Breast epithelium (tissue), 4 donors: ENCODE measurements around the gene C11orf42. TPM values are rescaled to one million over a fixed set of nuclear protein-coding genes. Genes with fewer than 3 reads are reported as not detected.

Experiments
- DNase-seq, 2 donors: peaks; one replicate each; pipeline ENCODE4 v3.0.0-alpha.2; 2019; ENCODE audit warnings: low spot score in 2 of 2
- H3K27ac ChIP-seq, 2 donors: fragments of 200-600 bp; sonication (generic) in 1 of 2; one replicate each; pipeline ENCODE4 v1.5.1; 2016 to 2019; ENCODE audit warnings: mild to moderate bottlenecking in 1 of 2
- H3K27me3 ChIP-seq, 2 donors: fragments of 200-600 bp; sonication (generic) in 1 of 2; one replicate each; pipeline versions ENCODE4 v1.5.1 to v1.6.0; 2017 to 2019; ENCODE audit warnings: control low read depth in 1 of 2, mild to moderate bottlenecking in 1 of 2
- H3K36me3 ChIP-seq: fragments of 200-600 bp; one replicate; pipeline ENCODE4 v1.5.1; 2019
- H3K4me1 ChIP-seq, 2 donors: fragments of 200-600 bp; sonication (generic); one replicate each; pipeline ENCODE4 v1.5.1; 2016 to 2019; ENCODE audit warnings: control low read depth in 1 of 2
- H3K4me3 ChIP-seq, 3 donors: fragments of 200-600 bp; sonication (generic); 1 replicate in 2 of 3; 2 replicates in 1 of 3; pipeline ENCODE4 v1.5.1; 2016 to 2019; ENCODE audit warnings: mild to moderate bottlenecking in 3 of 3, moderate library complexity in 2 of 3
- H3K9me3 ChIP-seq, 2 donors: fragments of 200-600 bp; sonication (generic) in 1 of 2; one replicate each; pipeline ENCODE4 v1.5.1; 2016 to 2019; ENCODE audit warnings: control low read depth in 1 of 2
- CTCF ChIP-seq, 3 donors: fragments of 450-650 bp; IDR thresholded peaks; one replicate each; pipeline ENCODE4 v1.5.1; 2016 to 2017; ENCODE audit warnings: antibody characterized with exemption in 3 of 3, mild to moderate bottlenecking in 3 of 3, moderate library complexity in 3 of 3
- POLR2A ChIP-seq: fragments of 450-650 bp; IDR thresholded peaks from one replicate; pipeline ENCODE4 v1.6.1; 2016; ENCODE audit warnings: antibody characterized with exemption, mild to moderate bottlenecking, moderate library complexity
- POLR2AphosphoS5 ChIP-seq, 3 donors: sonication (generic); formaldehyde crosslinking; IDR thresholded peaks; one replicate each; pipeline ENCODE4 v1.6.1; 2017; ENCODE audit warnings: antibody characterized with exemption in 3 of 3
- intact Hi-C: fragments of 100-400 bp; cut with DNase I; formaldehyde crosslinking; loops from one replicate; pipeline ENCODE4 v1.15.1; 2023; ENCODE audit warnings: low total_unique reads
- total RNA-seq, 3 donors: library from RNA; depleted of rRNA; stranded (reverse); fragments of >200 nt; gene quantifications; one replicate each; pipeline ENCODE4 v1.1.0, GENCODE V29; 2016

C11orf42 gene
- total RNA-seq, 3 donors from 2014 or later = not detected

GRCh38 chr11:6194065-6194581 lies 11.2 kb upstream of the C11orf42 start:
- Histone ChIP-seq H3K9me3 (no peaks in the 10 kb centered on the region), H3K4me3 (no peak overlapping the region), H3K27me3 (no peaks in the 10 kb centered on the region), H3K27ac (no peak overlapping the region), H3K36me3 (no peaks in the 10 kb centered on the region), H3K4me1 (no peaks in the 10 kb centered on the region)
- DNase-seq = no peak
- TF ChIP-seq CTCF (IDR thresholded peaks at IDR 0.05) (no peak), POLR2AphosphoS5 (IDR thresholded peaks at IDR 0.05) (no peak), POLR2A (no peak)
- intact Hi-C loops = no loop called here

DNA sequence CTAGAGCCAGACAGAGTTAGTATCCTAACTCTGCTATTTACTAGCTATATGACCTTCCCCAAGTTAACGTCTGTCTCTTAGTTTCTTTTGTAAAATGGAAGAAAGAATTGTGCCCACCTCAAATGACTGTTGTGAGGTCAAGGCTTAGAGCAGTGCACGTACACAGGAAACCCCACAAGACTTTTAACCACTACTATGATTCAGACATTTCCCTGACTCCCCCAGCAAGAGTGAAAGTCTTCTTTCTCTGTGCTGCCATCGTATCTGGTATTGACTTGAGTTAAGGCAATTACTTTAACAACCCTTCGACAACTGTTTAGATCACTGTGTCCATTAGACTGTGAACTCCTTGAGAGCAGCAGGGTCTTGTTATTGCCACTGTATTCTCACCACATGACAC lies 9.0 kb upstream of the C11orf42 start:
- Histone ChIP-seq H3K9me3 (no peaks in the 10 kb centered on the region), H3K36me3 (no peaks in the 10 kb centered on the region), H3K4me3 (no peak overlapping the region), H3K27ac (no peak overlapping the region), H3K4me1 (no peaks in the 10 kb centered on the region), H3K27me3 (no peaks in the 10 kb centered on the region)
- DNase-seq = no peak
- intact Hi-C loops = no loop called here
- TF ChIP-seq POLR2AphosphoS5 (IDR thresholded peaks at IDR 0.05) = no peak
- TF ChIP-seq POLR2A = no peak
- TF ChIP-seq CTCF (IDR thresholded peaks at IDR 0.05) = no peak

DNA sequence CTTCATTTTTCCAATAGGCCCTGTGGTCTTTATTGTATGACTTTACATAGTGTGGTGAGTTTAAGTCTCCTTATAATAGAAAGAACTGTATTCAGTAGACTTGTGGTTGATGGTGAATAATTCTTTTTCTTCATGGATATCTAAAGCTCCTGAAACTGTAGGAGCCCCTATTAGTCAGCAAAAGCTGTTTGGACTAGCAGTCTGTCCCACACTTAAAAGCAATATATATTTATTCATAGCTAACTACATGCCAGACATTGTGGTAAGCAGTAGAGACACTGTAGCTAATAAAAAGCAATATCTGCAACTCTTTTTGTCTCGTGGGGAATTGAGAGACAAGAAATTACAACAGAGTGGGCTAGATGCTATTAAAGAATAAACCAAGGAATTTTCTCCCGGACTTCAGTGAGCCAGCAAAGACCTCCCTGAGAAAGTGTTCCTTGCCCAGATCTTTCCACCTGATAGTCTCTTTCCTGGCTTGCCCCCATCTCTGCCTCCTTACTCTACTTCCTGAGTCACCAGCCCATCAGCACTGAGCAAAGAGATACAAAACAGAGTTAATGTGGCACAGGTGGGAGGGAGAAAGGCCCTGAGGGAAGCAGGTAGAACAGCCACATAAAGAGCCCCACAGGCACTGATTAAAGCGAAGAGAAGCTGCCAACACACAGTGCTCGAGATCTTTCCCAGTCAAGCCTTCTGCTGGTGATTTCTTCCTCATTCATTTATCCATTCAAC lies 7.7 kb upstream of the C11orf42 start:
- intact Hi-C loops = no loop called here

DNA sequence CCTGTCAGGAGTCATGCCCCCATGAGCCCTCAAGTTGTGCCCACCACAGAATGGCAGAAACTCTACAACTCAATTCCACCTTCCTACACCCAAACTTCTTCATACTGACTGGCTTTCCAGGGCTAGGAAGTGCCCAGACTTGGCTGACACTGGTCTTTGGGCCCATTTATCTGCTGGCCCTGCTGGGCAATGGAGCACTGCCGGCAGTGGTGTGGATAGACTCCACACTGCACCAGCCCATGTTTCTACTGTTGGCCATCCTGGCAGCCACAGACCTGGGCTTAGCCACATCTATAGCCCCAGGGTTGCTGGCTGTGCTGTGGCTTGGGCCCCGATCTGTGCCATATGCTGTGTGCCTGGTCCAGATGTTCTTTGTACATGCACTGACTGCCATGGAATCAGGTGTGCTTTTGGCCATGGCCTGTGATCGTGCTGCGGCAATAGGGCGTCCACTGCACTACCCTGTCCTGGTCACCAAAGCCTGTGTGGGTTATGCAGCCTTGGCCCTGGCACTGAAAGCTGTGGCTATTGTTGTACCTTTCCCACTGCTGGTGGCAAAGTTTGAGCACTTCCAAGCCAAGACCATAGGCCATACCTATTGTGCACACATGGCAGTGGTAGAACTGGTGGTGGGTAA lies 6.1 kb upstream of the C11orf42 start, which contains the start of gene OR52W1:
TSS of gene OR52W1 (plus strand) at position 51 of the 637 bp plus-strand sequence. CDS start at position 51, 0 bp downstream.
- H3K4me1 ChIP-seq = no peaks in the 10 kb centered on the region

More for the DNA sequence above, 7.7 kb upstream of the C11orf42 start:
- Histone ChIP-seq H3K27ac (no peak overlapping the region), H3K36me3 (no peaks in the 10 kb centered on the region), H3K27me3 (no peaks in the 10 kb centered on the region), H3K4me3 (no peak overlapping the region), H3K9me3 (no peaks in the 10 kb centered on the region), H3K4me1 (no peaks in the 10 kb centered on the region)
- TF ChIP-seq POLR2AphosphoS5 (IDR thresholded peaks at IDR 0.05) (no peak), POLR2A (no peak), CTCF (IDR thresholded peaks at IDR 0.05) (no peak)
- no peak for DNase-seq

More for the DNA sequence above, 6.1 kb upstream of the C11orf42 start, which contains the start of gene OR52W1:
- Histone ChIP-seq H3K27me3 (no peaks in the 10 kb centered on the region), H3K36me3 (no peaks in the 10 kb centered on the region), H3K4me3 (no peak within 1 kb of the TSS), H3K27ac (no peak within 1 kb of the TSS), H3K9me3 (no peaks in the 10 kb centered on the region)
- DNase-seq = no peak
- intact Hi-C loops = no loop called here
- TF ChIP-seq POLR2AphosphoS5 (IDR thresholded peaks at IDR 0.05) (no peak), CTCF (IDR thresholded peaks at IDR 0.05) (no peak), POLR2A (no peak)
